Keratinocyte (primary cell): ENCODE measurements around the gene ONECUT1. TPM values are rescaled to one million over a fixed set of nuclear protein-coding genes. Genes with fewer than 3 reads are reported as not detected.

Experiments
- DNase-seq: peaks from one replicate; pipeline ENCODE4 v3.0.0-alpha.2; 2011; ENCODE audit warnings: low read depth, missing footprints, low spot score
- FAIRE-seq: peaks from 2 replicates; lab custom pipeline; 2011; peaks lifted over from hg19 to GRCh38; lab: Jason Lieb, UNC
- H2AFZ ChIP-seq: 2 replicates; pipeline ENCODE4 v1.6.0; 2012; ENCODE audit warnings: low read length, control low read depth, inconsistent platforms; ENCODE audit not compliant: control insufficient read depth
- H3K27ac ChIP-seq: 2 replicates; pipeline ENCODE4 v1.5.1; 2011; ENCODE audit warnings: low read length; ENCODE audit not compliant: control insufficient read depth, insufficient read depth
- H3K27me3 ChIP-seq: 3 replicates; pipeline ENCODE4 v1.6.0; 2011; ENCODE audit warnings: low read length; ENCODE audit not compliant: control insufficient read depth, insufficient read depth; ENCODE audit errors: extremely low read depth
- H3K36me3 ChIP-seq, 2 experiments: 2 replicates in 1 of 2; 3 replicates in 1 of 2; pipeline ENCODE4 v1.5.1; 2011; ENCODE audit warnings: low read length in 2 of 2, mild to moderate bottlenecking in 1 of 2; ENCODE audit not compliant: control insufficient read depth in 2 of 2, insufficient read depth in 2 of 2; ENCODE audit errors: extremely low read depth in 1 of 2
- H3K4me1 ChIP-seq: 3 replicates; pipeline ENCODE4 v1.5.1; 2011; ENCODE audit warnings: low read length; ENCODE audit not compliant: control insufficient read depth, insufficient read depth; ENCODE audit errors: extremely low read depth
- H3K4me2 ChIP-seq: 3 replicates; pipeline ENCODE4 v1.6.0; 2011; ENCODE audit warnings: low read depth, low read length; ENCODE audit not compliant: control insufficient read depth, insufficient read depth; ENCODE audit errors: extremely low read depth
- H3K4me3 ChIP-seq, 3 experiments: fragments of 200-600 bp in 1 of 3; sonication (generic) in 1 of 3; 2 replicates in 2 of 3; 3 replicates in 1 of 3; pipeline ENCODE4 v1.5.1; 2011 to 2016; ENCODE audit warnings: low read length in 3 of 3, mild to moderate bottlenecking in 3 of 3, control low read depth in 2 of 3, inconsistent platforms in 1 of 3, low read depth in 1 of 3, mixed read lengths in 1 of 3, mixed run types in 1 of 3, moderate library complexity in 1 of 3; ENCODE audit not compliant: control insufficient read depth in 2 of 3, insufficient read depth in 2 of 3; ENCODE audit errors: extremely low read depth in 1 of 3
- H3K79me2 ChIP-seq: 2 replicates; pipeline ENCODE4 v1.6.0; 2012; ENCODE audit warnings: low read length; ENCODE audit not compliant: control insufficient read depth, insufficient read depth
- H3K9ac ChIP-seq: 3 replicates; pipeline ENCODE4 v1.6.0; 2011; ENCODE audit warnings: low read length; ENCODE audit not compliant: control insufficient read depth, insufficient read depth; ENCODE audit errors: extremely low read depth
- H3K9me1 ChIP-seq: 3 replicates; pipeline ENCODE4 v1.6.0; 2011; ENCODE audit warnings: low read length; ENCODE audit not compliant: control insufficient read depth, insufficient read depth; ENCODE audit errors: extremely low read depth
- H3K9me3 ChIP-seq: 2 replicates; pipeline ENCODE4 v1.5.1; 2012; ENCODE audit warnings: low read depth, low read length; ENCODE audit not compliant: control insufficient read depth
- H4K20me1 ChIP-seq: 3 replicates; pipeline ENCODE4 v1.6.0; 2011; ENCODE audit warnings: low read length; ENCODE audit not compliant: control insufficient read depth, insufficient read depth; ENCODE audit errors: extremely low read depth
- EZH2 ChIP-seq: IDR thresholded peaks from one replicate; pipeline ENCODE4 v1.6.1; 2012; ENCODE audit warnings: inconsistent platforms, mild to moderate bottlenecking, low read length, moderate library complexity
- dilution Hi-C: fragments of 300-500 bp; cut with MboI; formaldehyde crosslinking; loops from one replicate; pipeline ENCODE4 v1.7.0; 2020; ENCODE audit warnings: low sequenced_read_pairs; ENCODE audit not compliant: extremely low pct_ligation_motif_present
- polyA plus RNA-seq, 5 experiments: library from polyadenylated mRNA; depleted of rRNA in 3 of 5; stranded (reverse) in 3 of 5; stranded (forward) in 1 of 5; unstranded in 1 of 5; fragments of >200 nt; gene quantifications; 1 replicate in 1 of 5; 2 replicates in 3 of 5; 3 replicates in 1 of 5; pipeline versions ENCODE4 v1.2.1 to v1.2.3, GENCODE V29; 2011 to 2012; ENCODE audit warnings: missing spikeins in 2 of 5, low read depth in 1 of 5, low replicate concordance in 1 of 5
- TF ChIP-seq, protein P1 (sequence below), 3 experiments: IDR thresholded peaks in 1 of 3; conservative IDR thresholded peaks in 1 of 3; optimal IDR thresholded peaks in 1 of 3; 2 replicates in 2 of 3; 3 replicates in 1 of 3; pipeline versions ENCODE3 to v1.5.1; 2011; ENCODE audit warnings: low read length in 3 of 3, mild to moderate bottlenecking in 3 of 3, moderate library complexity in 2 of 3, control low read depth in 1 of 3, inconsistent platforms in 1 of 3; ENCODE audit not compliant: insufficient read depth in 2 of 3; ENCODE audit errors: extremely low read depth in 1 of 3

ONECUT1 gene
- polyA plus RNA-seq, 1 donor (not counting 4 experiments of a cell fraction or from before 2014, with no cell fraction given) = not detected

DNA sequence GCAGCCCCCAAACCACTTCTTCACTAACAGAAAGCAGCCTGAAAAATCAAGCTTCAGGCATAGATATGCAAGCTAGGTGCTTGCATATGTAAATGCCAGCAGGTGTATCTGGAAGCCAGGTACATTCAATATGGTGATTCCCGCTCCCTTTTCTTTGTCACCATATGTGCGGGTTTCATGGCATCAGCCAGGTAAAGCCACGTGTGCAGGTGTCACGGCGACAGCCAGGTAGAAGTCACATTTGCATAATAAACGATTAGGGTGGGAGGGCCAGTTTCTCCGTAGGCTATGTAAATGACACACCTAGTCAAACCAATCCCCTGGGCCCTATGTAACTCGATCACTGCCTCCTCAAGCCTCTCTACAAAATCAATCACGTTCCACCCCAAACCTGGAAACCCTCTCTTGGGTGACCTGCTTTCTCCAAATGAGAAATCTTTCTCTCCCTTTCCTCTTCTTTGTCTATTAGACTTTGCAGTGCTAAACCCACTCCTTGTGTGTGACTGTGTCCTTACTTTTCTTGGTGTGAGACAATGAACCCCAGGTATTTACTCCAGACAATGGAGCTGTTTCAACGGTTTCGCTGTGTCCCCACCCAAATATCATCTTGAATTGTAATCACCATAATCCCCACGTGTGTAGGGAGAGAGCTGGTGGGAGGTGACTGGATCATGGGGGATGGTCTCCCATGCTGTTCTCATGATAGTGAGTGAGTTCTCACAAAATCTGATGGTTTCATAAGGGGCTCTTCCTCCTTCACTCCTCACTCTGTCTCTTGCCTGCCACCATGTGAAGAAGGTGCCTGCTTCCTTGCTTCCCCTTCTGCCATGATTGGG lies 44.6 kb downstream of the ONECUT1 start:
- Histone ChIP-seq H3K9ac (no peak overlapping the region), H3K4me1 (no peaks in the 10 kb centered on the region), H4K20me1 (no peaks in the 10 kb centered on the region), H3K27ac (no peak overlapping the region), H3K27me3 (no peaks in the 10 kb centered on the region), H2AFZ (no peak overlapping the region), H3K9me3 (no peaks in the 10 kb centered on the region), H3K9me1 (no peaks in the 10 kb centered on the region), H3K36me3 (no peaks in the 10 kb centered on the region), H3K4me2 (no peak overlapping the region), H3K4me3 (no peak overlapping the region), H3K79me2 (no peaks in the 10 kb centered on the region)
- dilution Hi-C loops = no loop called here
- no peak for TF ChIP-seq EZH2
- TF ChIP-seq, protein P1, sequence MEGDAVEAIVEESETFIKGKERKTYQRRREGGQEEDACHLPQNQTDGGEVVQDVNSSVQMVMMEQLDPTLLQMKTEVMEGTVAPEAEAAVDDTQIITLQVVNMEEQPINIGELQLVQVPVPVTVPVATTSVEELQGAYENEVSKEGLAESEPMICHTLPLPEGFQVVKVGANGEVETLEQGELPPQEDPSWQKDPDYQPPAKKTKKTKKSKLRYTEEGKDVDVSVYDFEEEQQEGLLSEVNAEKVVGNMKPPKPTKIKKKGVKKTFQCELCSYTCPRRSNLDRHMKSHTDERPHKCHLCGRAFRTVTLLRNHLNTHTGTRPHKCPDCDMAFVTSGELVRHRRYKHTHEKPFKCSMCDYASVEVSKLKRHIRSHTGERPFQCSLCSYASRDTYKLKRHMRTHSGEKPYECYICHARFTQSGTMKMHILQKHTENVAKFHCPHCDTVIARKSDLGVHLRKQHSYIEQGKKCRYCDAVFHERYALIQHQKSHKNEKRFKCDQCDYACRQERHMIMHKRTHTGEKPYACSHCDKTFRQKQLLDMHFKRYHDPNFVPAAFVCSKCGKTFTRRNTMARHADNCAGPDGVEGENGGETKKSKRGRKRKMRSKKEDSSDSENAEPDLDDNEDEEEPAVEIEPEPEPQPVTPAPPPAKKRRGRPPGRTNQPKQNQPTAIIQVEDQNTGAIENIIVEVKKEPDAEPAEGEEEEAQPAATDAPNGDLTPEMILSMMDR (optimal IDR thresholded peaks at IDR 0.05 in 1 of 3, IDR thresholded peaks at IDR 0.05 in 1 of 3, conservative IDR thresholded peaks at IDR 0.05 in 1 of 3; ENCODE audit: extremely low read depth in 1 of 3, insufficient read depth in 2 of 3, low read length in 3 of 3) = no peak
- no peak for FAIRE-seq
- DNase-seq = no peak

DNA sequence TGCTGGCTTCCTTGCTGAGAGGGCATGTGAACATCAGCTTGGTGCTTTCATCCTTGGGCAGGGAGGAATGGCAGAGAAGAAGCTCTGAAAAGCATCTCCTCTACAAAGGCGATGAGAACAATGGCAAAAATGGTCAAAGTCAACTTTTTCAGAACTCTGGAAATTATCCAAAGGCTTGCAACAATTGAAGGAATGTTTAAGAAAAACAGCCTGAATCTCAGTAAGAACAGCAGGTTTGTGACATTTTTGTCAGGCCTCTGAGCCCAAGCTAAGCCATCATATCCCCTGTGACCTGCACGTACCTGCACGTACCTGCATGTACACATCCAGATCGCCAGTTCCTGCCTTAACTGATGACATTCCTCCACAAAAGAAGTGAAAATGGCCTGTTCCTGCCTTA lies 51.8 kb downstream of the ONECUT1 start:
- no peak overlapping the region for H2AFZ ChIP-seq
- no peaks in the 10 kb centered on the region for H3K4me1 ChIP-seq
- H3K9ac ChIP-seq = no peak overlapping the region
- no peak for DNase-seq
- H3K27ac ChIP-seq = no peak overlapping the region
- H3K36me3 ChIP-seq = no peaks in the 10 kb centered on the region
- dilution Hi-C loops = no loop called here
- no peak for FAIRE-seq
- no peaks in the 10 kb centered on the region for H4K20me1 ChIP-seq
- H3K27me3 ChIP-seq = no peaks in the 10 kb centered on the region
- no peaks in the 10 kb centered on the region for H3K79me2 ChIP-seq
- no peak overlapping the region for H3K4me3 ChIP-seq
- no peaks in the 10 kb centered on the region for H3K9me1 ChIP-seq
- TF ChIP-seq EZH2 = no peak
- TF ChIP-seq, protein P1 (optimal IDR thresholded peaks at IDR 0.05 in 1 of 3, IDR thresholded peaks at IDR 0.05 in 1 of 3, conservative IDR thresholded peaks at IDR 0.05 in 1 of 3; ENCODE audit: extremely low read depth in 1 of 3, insufficient read depth in 2 of 3, low read length in 3 of 3) = no peak
- no peak overlapping the region for H3K4me2 ChIP-seq
- no peaks in the 10 kb centered on the region for H3K9me3 ChIP-seq
